HG02970 (cell line): ENCODE results near the gene BMAL2.
A peak's percentile ranks its signal among the peaks of the same experiment; 100 is the strongest.

ENCODE experiments used
- ATAC-seq: cut with Tn5 transposase; IDR thresholded peaks from one replicate; pipeline ENCODE4 v1.9.1; 2021; ENCODE audit warnings: mild to moderate bottlenecking, moderate library complexity, moderate number of reproducible peaks; ENCODE audit not compliant: unreplicated experiment, low FRiP score

The BMAL2 gene

DNA sequence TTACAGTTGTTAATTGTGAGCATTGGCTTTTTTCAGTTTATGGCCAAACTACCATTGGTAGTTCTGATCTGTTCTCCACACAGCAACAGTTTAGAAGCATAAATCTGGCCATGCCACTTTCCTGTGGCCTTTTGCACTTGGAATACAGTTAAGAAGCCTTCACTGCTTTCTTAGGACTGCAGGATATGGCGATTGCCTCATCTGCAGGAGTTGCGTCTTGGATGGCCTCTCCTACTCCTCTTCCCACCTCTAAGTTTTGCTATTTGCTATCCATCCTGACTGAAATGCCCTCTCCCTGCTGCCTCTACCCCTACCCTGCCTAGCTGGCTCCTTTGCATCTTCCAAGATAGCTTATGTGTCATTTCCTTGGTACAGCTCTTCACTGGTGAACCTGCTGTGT, 12.8 kb upstream of the BMAL2 start:
- ATAC-seq = no peak

- no peak for ATAC-seq
These were observed 8.1 kb upstream of the BMAL2 start for GRCh38 chr12:27324530-27324929.

DNA sequence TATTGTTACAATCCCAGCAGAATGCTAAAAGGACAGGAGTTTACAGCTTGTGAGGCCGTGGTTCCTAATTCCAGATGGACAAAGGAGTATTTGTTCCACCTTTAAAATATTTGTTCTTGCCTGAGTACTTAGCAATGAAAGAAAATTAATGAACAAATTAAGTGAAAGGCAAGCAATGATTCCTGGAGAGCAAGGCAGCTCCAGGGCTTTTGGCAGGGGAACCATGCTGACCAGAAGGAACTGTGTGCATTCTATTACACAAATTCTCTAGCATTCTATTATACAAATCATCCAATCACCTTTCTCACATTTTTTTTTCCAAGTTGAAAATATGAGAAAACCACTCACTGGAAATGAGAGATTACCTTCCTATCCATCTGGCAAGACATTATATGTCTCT, 1.8 kb upstream of the BMAL2 start:
- ATAC-seq = no peak

DNA sequence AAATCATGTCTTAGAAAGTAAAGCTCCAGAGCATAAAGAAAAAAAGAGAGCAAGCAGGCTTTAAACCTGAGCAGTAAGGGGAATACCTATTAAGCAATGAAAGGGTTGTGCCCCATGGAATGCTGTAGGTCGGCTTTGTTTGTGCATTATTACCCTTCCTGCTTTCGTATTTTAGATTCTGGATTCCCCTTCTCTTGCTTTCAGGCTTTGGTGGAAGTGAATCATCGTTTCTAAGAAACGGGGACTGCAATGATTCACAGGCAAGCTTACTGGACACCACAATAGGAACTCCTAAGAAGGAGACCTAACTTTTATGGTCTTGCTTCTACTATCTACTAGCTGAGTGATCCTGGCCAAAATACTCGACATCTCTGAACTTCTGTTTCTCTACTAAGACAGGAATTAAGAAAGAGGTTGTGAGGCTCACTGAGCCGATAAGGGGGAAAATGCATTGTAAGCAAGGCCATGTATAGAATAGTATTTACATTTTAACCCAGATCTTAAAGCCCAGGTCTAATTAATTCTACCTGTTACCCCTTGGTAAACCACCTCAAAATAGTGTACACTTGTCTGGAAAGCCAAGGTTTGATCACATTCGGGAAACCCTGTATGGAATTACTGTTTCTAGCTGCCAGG, 1.2 kb upstream of the BMAL2 start:
- no peak for ATAC-seq

DNA sequence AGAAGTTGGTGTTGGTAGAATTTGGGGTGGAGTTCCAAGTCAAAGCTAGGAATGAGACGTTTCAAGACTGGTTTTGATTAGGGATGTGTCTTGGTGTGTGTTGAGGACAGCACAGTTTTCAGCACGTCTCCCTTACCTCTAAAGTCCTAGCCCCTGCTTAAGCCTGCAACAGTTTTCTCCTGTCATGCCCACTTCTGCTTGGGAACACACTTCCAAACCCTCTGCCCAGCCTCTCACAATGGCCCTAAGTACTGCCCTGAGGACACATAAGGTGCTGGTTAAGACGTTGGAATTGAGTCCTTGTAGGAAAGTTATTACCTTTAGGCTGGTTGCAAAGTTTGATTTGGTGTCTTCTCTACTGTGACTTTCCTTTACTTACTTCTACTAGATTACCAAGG, 710 bp upstream of the BMAL2 start:
- ATAC-seq = no peak

DNA sequence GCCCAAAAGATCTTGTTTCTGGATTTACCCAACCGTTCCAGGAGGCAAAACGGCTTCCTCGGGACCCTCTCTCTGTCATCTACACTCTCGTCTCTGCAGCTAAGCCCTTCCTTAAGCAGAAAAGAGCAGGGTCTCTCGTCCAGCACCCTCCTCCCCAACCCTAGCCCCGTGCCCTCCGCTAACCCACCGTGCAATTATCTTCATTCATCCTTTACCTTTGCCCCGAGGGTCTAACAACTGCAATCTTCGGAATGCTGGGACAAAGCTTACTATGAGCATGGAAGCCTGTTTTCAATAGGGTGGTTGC, 276 bp upstream of the BMAL2 start:
- ATAC-seq = peak; percentile 1

DNA sequence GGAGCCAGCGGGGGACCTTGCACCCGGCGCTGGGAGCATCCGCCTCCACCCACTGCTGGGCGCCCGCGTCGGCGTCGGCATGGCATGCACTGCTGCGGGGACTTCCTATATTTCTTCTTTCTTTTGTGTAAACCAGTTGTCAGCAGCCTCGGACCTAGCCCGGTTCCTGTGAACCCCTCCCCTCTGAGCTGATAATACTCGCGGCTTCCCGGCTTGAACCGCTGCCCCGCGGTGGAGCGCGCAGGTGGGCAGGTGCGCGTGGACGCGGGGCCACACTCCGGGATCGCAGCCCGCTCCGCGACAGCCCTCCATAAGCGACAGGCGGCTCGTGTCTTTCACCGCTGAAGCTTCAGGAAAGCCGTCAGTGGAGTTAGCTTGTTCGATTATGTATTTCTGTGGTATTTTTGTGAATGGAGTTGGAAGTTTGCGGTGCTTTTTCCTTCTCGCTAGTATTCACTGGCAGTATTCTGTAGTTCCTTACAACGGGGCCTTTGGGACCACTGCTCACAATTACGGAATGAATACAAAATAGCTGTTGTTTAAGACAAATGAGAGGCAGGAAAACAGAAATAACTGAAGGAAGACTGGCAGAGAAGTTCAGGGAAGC, 870 bp downstream of the BMAL2 start:
- ATAC-seq = peak; percentile 15

DNA sequence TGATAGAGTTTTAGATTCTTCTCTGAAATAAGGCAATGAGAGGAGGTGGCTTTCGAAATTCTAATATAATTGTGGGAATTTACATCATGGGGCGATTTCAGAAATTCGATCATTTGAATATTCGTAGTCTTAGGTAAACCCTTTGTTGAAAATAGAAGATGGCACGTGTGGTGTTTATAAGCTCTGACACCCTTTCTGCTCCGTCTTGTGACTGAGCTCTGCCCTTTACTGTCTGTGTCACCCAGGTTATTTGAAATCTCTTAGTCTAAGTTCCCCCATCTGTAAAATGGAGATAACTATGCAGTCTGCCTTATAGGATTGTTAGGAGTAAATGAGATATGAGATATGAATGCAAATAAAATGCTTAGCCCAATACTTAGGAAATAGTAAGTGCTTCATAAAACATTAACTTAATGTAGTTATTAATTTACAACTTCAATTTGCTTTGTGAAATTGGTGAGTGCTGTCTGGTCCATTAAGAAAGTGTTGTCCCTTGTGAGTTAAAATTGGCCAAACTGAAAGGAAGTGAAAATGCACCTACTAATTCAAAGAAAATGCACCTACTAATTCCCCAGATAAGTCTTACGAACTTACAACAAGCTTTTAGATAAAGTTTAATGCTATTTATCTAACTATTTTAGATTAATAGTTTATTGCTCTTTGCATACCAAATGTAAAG, 1.5 kb downstream of the BMAL2 start:
- ATAC-seq = no peak

DNA sequence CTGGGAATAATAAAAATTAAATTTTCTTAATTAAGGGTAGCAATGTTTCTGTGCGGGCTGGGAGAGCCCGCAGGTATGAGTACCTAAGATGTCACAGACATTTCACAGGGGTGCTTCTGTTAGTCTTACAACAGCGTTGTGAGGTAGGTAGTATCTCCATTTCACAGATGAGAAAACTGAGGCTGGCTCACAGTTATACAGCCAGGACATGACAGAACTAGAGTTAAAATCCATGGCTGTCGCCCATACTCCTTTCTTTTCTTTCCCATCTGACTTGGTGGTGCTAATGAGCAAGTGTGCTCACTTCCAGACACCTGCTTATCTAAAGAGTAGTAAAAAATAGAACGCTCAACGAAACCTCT, 2.1 kb downstream of the BMAL2 start:
- ATAC-seq = no peak

DNA sequence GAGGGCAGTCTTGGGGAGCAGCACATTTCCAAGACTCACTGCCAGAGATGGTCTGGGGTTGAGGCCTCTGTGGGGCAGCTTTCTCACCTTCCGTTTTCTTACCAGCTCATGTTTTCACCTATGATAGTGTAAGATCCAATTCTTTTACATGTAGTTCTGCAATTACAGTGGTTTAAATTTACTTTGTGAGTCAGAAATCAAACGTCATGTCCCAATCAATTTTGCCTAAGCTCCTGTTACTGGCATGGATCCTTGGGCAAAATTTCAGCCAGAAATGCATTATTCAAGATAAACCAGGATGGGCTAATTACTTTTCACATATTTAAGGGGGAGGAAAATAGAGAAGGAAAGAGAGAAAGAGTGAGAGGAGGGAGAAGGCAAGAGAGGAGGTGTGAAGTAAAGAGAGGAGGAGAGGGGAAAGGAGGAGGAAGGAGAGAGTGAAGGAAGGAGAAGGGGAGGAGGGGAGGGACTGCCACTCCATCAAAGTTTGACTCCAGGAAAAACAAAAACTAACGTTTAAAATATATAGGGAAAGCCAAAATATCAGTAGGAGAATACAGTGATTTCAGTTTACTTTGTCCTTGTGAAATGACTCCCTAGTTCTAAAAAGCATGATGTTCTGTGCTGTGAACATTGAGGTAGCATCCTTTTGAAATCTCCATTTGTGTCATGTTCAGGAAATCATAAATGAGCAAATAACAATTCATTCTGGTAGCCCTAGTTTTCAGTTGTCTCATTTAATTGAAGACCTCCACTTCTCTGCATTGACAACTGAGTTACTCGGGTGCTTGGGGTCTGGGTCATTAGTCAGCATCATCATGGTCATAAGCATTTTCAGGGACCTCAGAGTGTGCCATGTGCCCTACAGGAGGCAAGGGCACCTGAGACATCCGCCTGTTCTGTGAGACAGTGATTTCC, 3.0 kb downstream of the BMAL2 start:
- ATAC-seq = no peak

DNA sequence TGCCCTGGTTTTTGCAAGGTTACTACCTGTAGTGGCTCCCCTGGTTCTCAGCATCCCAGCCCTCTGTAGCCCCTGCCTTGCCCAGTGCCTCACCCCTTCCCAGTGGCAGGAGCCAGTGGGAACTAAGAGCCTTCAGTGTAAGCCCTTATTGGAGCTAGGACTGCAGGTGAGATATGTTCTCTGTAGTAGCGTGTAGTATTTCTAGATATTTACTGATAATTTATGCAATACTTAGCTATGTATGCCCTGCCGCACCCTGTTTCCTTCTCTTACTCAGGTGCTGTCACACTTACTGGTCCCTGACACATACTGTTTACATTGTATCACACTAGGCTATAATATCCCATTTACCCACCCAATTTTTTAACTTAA, 3.6 kb downstream of the BMAL2 start:
- no peak for ATAC-seq

GRCh38 chr12:27337376-27337775, 4.7 kb downstream of the BMAL2 start:
- no peak for ATAC-seq

- ATAC-seq = no peak
These were observed 5.8 kb downstream of the BMAL2 start for GRCh38 chr12:27338473-27338872.

- no peak for ATAC-seq
These were observed 8.3 kb downstream of the BMAL2 start for GRCh38 chr12:27340971-27341370.

GRCh38 chr12:27342536-27342935, 9.9 kb downstream of the BMAL2 start:
- no peak for ATAC-seq

GRCh38 chr12:27343255-27344000, 10.8 kb downstream of the BMAL2 start:
- ATAC-seq = no peak

DNA sequence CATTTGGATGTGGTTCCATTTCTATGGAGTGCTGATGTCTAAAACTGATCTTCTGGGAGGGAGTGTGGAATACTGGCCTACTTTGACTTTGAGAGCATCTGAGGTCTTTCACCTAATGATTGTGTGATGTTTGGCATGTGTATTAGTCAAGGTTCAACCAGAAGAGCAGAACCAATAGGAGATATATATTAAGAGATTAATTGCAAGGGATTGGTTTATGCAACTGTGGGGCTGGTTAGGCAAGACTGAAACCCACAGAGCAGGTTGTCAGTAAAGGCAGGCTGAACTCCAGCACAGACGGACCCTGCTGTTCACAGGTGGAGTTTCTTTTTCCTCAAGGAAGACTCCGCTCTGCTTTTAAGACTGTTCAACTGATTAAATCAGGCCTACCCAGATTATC, 11.6 kb downstream of the BMAL2 start:
- ATAC-seq = no peak

- no peak for ATAC-seq
These were observed 12.1 kb downstream of the BMAL2 start for GRCh38 chr12:27344760-27345159.

DNA sequence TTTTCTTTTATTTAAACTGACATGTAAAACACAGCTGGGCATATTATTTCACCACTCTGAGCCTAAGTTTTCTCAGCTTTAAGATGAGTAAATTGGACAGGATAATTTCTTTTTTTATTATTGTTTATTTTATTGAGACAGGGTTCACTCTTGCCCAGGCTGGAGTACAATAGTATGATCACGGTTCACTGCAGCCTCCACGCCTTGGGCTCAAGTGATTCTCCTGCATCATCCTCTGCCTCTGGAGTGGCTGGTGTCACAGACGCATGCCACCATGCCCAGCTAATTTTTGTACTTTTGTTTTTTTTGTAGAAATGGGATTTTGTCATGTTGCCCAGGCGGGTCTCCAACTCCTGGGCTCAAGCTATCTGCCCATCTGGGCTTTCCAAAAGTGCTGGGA, 12.7 kb downstream of the BMAL2 start:
- no peak for ATAC-seq

DNA sequence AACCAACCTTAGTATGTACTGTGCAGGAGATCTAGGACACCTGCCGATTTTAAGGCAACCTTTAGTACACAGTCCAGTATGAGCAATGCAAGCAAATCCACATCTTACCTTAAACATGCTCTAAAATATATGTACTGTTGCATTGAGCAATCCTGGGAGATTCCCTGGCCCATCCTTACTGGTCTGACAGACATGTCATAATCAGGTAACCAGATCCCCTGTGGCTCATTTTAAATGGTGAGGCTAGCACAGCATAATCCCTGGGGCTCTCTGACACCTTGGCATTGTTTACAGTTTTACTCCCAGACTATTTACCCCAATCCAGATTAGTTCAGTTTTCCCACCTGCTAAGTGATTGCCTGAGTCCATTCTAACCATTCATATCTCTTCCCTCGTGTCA, 15.1 kb downstream of the BMAL2 start:
- no peak for ATAC-seq

DNA sequence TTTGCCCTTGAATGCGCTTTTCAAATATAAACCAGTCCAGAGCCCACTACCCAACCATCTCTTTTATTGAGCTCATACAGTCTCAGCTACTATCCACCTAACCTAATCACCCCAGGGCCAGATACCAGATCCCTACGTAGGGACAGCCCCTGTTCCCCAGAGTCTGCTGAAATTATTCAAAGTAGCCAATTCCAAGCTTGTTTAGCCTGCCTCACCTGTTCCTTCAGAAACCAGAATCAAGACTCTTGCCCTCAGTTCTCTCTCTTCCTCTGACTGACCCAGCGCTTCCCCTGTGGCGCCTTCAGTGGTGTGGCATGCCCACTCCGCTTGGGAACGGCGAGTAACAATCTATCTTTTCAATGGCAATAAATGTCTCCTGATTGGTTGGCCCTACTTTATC, 18.8 kb downstream of the BMAL2 start:
- ATAC-seq = no peak
